ENCODE results near the gene PRR5L.
A peak's percentile ranks its signal among the peaks of the same experiment; 100 is the strongest.

The PRR5L gene

GRCh38 chr11:36281850-36282249 is 14.2 kb upstream of the PRR5L start:
- no peak for DNase-seq
- Mint-ChIP-seq H3K27ac (no peak overlapping the region), H3K4me1 (peaks cover 17% of the 10 kb centered on the region), H3K27me3 (ENCODE audit: low read depth, poor library complexity) (no peaks in the 10 kb centered on the region), H3K4me3 (no peak overlapping the region), H3K36me3 (ENCODE audit: low read depth) (peaks cover 20% of the 10 kb centered on the region), H3K9me3 (peaks cover 20% of the 10 kb centered on the region)
- no peak for TF ChIP-seq CTCF (IDR thresholded peaks at IDR 0.05)

- peaks cover 20% of the 10 kb centered on the region for H3K9me3 Mint-ChIP-seq
- no peaks in the 10 kb centered on the region for H3K27me3 Mint-ChIP-seq (ENCODE audit: low read depth, poor library complexity)
- no peak overlapping the region for H3K27ac Mint-ChIP-seq
- peaks cover 23% of the 10 kb centered on the region for H3K4me1 Mint-ChIP-seq
- no peak for DNase-seq
- H3K4me3 Mint-ChIP-seq: no peak overlapping the region
- peaks cover 20% of the 10 kb centered on the region for H3K36me3 Mint-ChIP-seq (ENCODE audit: low read depth)
- TF ChIP-seq CTCF (IDR thresholded peaks at IDR 0.05): no peak
Measured at GRCh38 chr11:36282926-36283325, 13.2 kb upstream of the PRR5L start.

- H3K36me3 Mint-ChIP-seq (ENCODE audit: low read depth): no peaks in the 10 kb centered on the region
- H3K4me1 Mint-ChIP-seq: peaks cover 25% of the 10 kb centered on the region
- H3K27ac Mint-ChIP-seq: peak overlapping the region; percentile 99
- no peak for TF ChIP-seq CTCF (IDR thresholded peaks at IDR 0.05)
- H3K4me3 Mint-ChIP-seq: peak overlapping the region; percentile 98
- DNase-seq: no peak
- no peaks in the 10 kb centered on the region for H3K9me3 Mint-ChIP-seq
- peaks cover 24% of the 10 kb centered on the region for H3K27me3 Mint-ChIP-seq (ENCODE audit: low read depth, poor library complexity)
Measured at GRCh38 chr11:36288442-36289225, 7.5 kb upstream of the PRR5L start.

- H3K27me3 Mint-ChIP-seq (ENCODE audit: low read depth, poor library complexity): peaks cover 24% of the 10 kb centered on the region
- peak within 1 kb of the TSS; percentile 99 for H3K27ac Mint-ChIP-seq
- peaks cover 25% of the 10 kb centered on the region for H3K4me1 Mint-ChIP-seq
- peak; percentile 92 for DNase-seq
- no peak for TF ChIP-seq CTCF (IDR thresholded peaks at IDR 0.05)
- H3K9me3 Mint-ChIP-seq: no peaks in the 10 kb centered on the region
- no peaks in the 10 kb centered on the region for H3K36me3 Mint-ChIP-seq (ENCODE audit: low read depth)
- peak within 1 kb of the TSS; percentile 98 for H3K4me3 Mint-ChIP-seq
Measured at GRCh38 chr11:36289226-36289852, 6.7 kb upstream of the PRR5L start, which contains the start of gene COMMD9. COMMD9 (minus strand) TSS chr11:36289424; CDS start chr11:36289412, 12 bp downstream.

- Mint-ChIP-seq H3K27ac (no peak overlapping the region), H3K36me3 (ENCODE audit: low read depth) (no peaks in the 10 kb centered on the region), H3K27me3 (ENCODE audit: low read depth, poor library complexity) (peaks cover 24% of the 10 kb centered on the region), H3K9me3 (no peaks in the 10 kb centered on the region), H3K4me3 (no peak overlapping the region), H3K4me1 (peaks cover 25% of the 10 kb centered on the region)
- DNase-seq: no peak
- no peak for TF ChIP-seq CTCF (IDR thresholded peaks at IDR 0.05)
Measured at GRCh38 chr11:36292311-36292722, 3.8 kb upstream of the PRR5L start.
